GM12872 (cell line): ENCODE results near the gene SVIL.

Source experiments
- TF ChIP-seq, protein P1 (sequence below): IDR thresholded peaks from 3 replicates; pipeline ENCODE4 v1.5.1; 2011; ENCODE audit warnings: low read depth, mild to moderate bottlenecking, low read length, moderate library complexity; ENCODE audit not compliant: insufficient read depth

Gene SVIL

DNA sequence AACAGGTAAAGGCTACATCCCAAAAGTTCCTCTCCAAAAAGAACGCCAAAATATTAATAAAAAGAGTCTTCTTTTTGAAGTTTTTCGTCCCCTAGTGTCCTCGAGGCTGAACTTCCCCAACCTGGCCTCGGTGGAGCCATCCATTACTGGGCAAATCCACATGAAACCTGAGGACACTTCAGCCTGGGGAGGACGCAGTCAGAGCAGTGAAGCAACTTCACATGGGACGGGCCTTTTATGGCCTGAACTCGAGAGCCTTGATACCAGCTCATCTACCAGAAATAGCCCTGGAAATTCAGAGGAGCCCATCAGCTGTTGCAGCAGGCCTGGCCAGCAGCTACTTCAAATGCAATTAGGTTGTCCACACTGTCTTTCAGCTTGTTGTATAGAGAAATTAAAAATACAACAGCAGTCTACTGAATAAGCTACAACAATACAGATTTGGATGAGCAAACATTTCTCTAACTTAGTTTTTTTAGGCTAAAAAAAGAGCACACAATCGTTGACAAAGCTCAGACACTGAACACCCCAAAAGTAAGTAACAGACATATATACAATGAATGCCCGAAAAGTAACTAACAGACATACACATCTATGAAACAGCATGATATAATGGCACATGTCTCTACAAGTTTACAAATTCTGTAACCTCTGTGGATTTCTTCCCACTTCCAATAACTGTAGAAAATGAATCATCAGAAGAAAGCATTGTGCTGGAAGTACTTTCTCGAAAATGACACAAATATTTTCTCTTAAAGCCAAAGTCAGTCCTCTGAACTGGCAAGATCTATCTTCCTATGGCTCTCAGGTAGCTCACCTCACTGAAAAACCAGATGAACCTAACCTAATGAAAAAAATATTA, at the start of gene SVIL:
SVIL (minus strand) TSS at position 208 of the 862 bp plus-strand sequence. CDS start 79,913 bp downstream, outside the sequence.
- TF ChIP-seq, protein P1, sequence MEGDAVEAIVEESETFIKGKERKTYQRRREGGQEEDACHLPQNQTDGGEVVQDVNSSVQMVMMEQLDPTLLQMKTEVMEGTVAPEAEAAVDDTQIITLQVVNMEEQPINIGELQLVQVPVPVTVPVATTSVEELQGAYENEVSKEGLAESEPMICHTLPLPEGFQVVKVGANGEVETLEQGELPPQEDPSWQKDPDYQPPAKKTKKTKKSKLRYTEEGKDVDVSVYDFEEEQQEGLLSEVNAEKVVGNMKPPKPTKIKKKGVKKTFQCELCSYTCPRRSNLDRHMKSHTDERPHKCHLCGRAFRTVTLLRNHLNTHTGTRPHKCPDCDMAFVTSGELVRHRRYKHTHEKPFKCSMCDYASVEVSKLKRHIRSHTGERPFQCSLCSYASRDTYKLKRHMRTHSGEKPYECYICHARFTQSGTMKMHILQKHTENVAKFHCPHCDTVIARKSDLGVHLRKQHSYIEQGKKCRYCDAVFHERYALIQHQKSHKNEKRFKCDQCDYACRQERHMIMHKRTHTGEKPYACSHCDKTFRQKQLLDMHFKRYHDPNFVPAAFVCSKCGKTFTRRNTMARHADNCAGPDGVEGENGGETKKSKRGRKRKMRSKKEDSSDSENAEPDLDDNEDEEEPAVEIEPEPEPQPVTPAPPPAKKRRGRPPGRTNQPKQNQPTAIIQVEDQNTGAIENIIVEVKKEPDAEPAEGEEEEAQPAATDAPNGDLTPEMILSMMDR = no peak

DNA sequence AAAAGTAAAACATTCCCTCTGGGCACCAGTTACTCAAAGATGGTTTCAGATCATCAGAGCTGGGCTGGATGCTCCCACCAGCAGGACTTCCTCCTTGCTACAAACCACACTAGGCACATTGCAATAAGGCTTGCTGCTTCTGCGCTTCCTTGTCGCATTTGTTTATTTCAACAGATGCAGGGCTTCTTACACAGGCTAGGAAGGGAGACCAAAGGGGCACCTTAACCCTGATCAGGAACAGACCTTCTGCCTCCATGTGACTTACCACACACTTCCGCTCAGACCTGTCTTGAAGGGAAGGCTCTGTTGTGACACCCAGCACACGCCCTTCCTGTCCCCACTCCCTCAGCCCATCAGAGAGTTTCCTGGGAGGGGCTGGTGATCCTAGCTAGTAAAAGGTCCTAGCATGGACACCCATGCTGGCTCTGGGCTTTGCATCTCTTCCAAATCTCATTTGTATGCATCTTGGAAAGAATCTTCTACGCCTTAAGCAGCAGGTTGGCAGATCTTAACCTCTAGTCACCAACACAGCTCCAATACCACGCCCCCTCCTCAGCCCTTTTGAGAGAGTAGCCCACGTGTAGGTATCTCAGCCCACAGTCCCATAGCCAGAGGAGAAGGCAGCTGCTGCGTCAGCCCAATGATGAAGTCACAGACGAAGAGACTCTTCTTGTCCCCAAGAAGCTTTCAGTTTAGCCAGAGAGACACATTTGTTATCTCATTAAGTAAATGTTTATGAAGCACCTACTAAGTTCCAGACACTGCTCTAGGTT, 47.1 kb upstream of the SVIL start:
- TF ChIP-seq, protein P1 = no peak

GRCh38 chr10:29680091-29680490, 45.3 kb upstream of the SVIL start:
- TF ChIP-seq, protein P1 = no peak

DNA sequence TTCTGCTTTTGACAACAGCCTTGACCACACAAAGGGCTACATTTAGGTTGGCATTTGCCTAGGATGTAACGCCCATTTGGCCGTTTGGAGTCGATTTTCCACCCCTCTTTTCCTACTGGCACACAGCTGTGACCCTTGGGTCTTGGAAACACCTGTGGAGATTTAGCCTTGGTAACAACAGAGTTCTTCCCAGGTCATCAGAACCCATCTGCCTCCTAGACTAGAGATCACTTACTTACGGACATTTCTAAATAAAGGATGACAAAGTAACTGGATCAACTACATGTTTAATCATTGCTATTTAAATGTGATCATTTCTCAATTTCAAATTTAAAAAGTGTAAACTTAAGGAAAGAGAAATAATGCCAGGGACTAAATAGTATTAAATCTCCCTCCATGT, 42.0 kb upstream of the SVIL start:
- TF ChIP-seq, protein P1 = no peak

- TF ChIP-seq, protein P1 = no peak
Measured at GRCh38 chr10:29675984-29676383, 41.2 kb upstream of the SVIL start.

GRCh38 chr10:29671968-29672367, 37.2 kb upstream of the SVIL start:
- TF ChIP-seq, protein P1 = no peak

DNA sequence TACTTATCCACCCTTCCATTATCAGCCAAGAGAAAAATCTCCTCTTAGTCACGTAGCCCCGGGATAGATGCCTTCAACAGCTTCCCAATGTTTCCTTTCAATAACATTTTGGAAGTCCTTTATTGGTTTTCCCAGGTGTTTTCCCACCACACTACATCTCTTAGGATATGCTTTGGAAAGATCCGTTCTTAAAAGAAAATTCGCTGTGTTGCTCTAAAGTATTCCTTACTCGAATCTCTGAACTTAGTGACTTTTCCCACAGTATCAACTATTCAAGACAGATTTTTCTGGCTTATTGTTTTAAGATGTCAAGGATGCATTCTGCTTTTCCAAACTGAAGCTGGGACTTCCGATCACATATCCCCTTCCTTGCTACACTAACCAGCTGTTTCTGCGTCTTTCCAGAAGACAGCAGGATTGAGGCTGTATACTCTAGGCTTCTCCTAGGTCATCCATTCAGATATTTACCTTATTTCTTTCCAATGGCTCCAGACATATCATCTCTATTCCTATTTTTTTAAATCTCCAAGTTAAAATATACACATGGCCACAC, 36.5 kb upstream of the SVIL start:
- TF ChIP-seq, protein P1 = no peak
